Osteoblast (primary cell): ENCODE results near the gene MYLK. TPM values are rescaled to one million over a fixed set of nuclear protein-coding genes. Genes with fewer than 3 reads are reported as not detected.
A peak's percentile ranks its signal among the peaks of the same experiment; 100 is the strongest.

Source experiments
- DNase-seq: peaks from one replicate; pipeline ENCODE4 v3.0.0; 2011; ENCODE audit warnings: low spot score, mixed read lengths; ENCODE audit not compliant: insufficient read length; ENCODE audit errors: missing footprints
- H2AFZ ChIP-seq: 2 replicates; pipeline ENCODE4 v1.6.0; 2011; ENCODE audit warnings: mild to moderate bottlenecking, low read length
- H3K27ac ChIP-seq: 2 replicates; pipeline ENCODE4 v1.5.1; 2011; ENCODE audit warnings: mild to moderate bottlenecking, low read depth, low read length, moderate library complexity
- H3K27me3 ChIP-seq: 2 replicates; pipeline ENCODE4 v1.6.0; 2012; ENCODE audit warnings: mild to moderate bottlenecking, control low read depth, inconsistent platforms, low read length, moderate library complexity; ENCODE audit not compliant: insufficient read depth
- H3K36me3 ChIP-seq: 2 replicates; pipeline ENCODE4 v1.5.1; 2011; ENCODE audit warnings: mild to moderate bottlenecking, low read length, control low read depth, moderate library complexity; ENCODE audit not compliant: insufficient read depth
- H3K4me1 ChIP-seq: 2 replicates; pipeline ENCODE4 v1.5.1; 2011; ENCODE audit warnings: mild to moderate bottlenecking, low read length, control low read depth, moderate library complexity; ENCODE audit not compliant: insufficient read depth
- H3K4me2 ChIP-seq: 2 replicates; pipeline ENCODE4 v1.6.0; 2011; ENCODE audit warnings: mild to moderate bottlenecking, low read length; ENCODE audit not compliant: insufficient read depth
- H3K4me3 ChIP-seq: fragments of 200-600 bp; sonication (generic); 3 replicates; pipeline ENCODE4 v1.5.1; 2012; ENCODE audit warnings: mild to moderate bottlenecking, low read length, inconsistent platforms; ENCODE audit not compliant: insufficient read depth
- H3K79me2 ChIP-seq: 2 replicates; pipeline ENCODE4 v1.6.0; 2012; ENCODE audit warnings: mild to moderate bottlenecking, low read length, control low read depth, inconsistent platforms; ENCODE audit not compliant: insufficient read depth
- H3K9me3 ChIP-seq: 2 replicates; pipeline ENCODE4 v1.5.1; 2011; ENCODE audit warnings: low read depth, low read length, control low read depth
- H4K20me1 ChIP-seq: 2 replicates; pipeline ENCODE4 v1.6.0; 2012; ENCODE audit warnings: mild to moderate bottlenecking, low read length, control low read depth; ENCODE audit not compliant: insufficient read depth
- small RNA-seq: library from RNA; depleted of rRNA; stranded (forward); fragments of <200 nt; gene quantifications from one replicate; pipeline ENCODE3, GENCODE V24; 2012
- total RNA-seq: library from RNA; depleted of rRNA; stranded (reverse); fragments of >200 nt; gene quantifications from 2 replicates; pipeline ENCODE4 v1.2.3, GENCODE V29; 2012
- TF ChIP-seq, protein P1 (sequence below): IDR thresholded peaks from 2 replicates; pipeline ENCODE4 v1.5.1; 2011; ENCODE audit warnings: mild to moderate bottlenecking, low read depth, low read length, moderate library complexity; ENCODE audit errors: extremely low read depth

Gene MYLK
- total RNA-seq, 1 donor, result 268 TPM

DNA sequence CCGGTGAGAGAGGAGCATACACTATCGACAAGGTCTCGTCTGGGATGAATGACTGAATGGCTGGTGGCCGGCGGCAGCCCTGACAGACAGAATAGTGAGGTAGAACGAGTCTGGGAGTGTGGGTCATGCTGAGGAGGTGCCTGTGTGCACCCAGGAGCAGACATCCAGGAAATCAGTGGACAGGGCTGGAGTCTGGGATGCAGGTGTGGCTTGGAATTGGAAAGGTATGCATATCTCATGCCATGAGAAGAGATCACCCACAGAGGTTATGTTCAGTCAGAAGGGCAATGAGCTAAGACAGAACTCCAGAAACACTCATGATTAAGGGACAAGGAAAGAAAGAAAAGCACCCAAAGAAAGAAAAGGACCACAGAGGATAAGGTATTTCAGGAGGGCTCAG, 320.1 kb downstream of the MYLK start:
- no peaks in the 10 kb centered on the region for H3K4me1 ChIP-seq
- H3K36me3 ChIP-seq, result no peaks in the 10 kb centered on the region
- H3K79me2 ChIP-seq, result no peaks in the 10 kb centered on the region
- H3K4me3 ChIP-seq, result no peak overlapping the region
- H2AFZ ChIP-seq, result no peak overlapping the region
- TF ChIP-seq, protein P1, sequence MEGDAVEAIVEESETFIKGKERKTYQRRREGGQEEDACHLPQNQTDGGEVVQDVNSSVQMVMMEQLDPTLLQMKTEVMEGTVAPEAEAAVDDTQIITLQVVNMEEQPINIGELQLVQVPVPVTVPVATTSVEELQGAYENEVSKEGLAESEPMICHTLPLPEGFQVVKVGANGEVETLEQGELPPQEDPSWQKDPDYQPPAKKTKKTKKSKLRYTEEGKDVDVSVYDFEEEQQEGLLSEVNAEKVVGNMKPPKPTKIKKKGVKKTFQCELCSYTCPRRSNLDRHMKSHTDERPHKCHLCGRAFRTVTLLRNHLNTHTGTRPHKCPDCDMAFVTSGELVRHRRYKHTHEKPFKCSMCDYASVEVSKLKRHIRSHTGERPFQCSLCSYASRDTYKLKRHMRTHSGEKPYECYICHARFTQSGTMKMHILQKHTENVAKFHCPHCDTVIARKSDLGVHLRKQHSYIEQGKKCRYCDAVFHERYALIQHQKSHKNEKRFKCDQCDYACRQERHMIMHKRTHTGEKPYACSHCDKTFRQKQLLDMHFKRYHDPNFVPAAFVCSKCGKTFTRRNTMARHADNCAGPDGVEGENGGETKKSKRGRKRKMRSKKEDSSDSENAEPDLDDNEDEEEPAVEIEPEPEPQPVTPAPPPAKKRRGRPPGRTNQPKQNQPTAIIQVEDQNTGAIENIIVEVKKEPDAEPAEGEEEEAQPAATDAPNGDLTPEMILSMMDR, result no peak
- H3K27ac ChIP-seq, result no peak overlapping the region
- no peak overlapping the region for H3K4me2 ChIP-seq
- H3K27me3 ChIP-seq, result no peaks in the 10 kb centered on the region
- H4K20me1 ChIP-seq, result no peaks in the 10 kb centered on the region
- no peaks in the 10 kb centered on the region for H3K9me3 ChIP-seq
- DNase-seq, result peak; percentile 25

GRCh38 chr3:123562547-123562946, 321.6 kb downstream of the MYLK start:
- H3K27ac ChIP-seq, result no peak overlapping the region
- DNase-seq, result no peak
- no peaks in the 10 kb centered on the region for H3K4me1 ChIP-seq
- no peak overlapping the region for H3K4me3 ChIP-seq
- no peak overlapping the region for H2AFZ ChIP-seq
- peaks cover 3% of the 10 kb centered on the region for H4K20me1 ChIP-seq
- H3K79me2 ChIP-seq, result no peaks in the 10 kb centered on the region
- no peak overlapping the region for H3K4me2 ChIP-seq
- H3K27me3 ChIP-seq, result no peaks in the 10 kb centered on the region
- no peaks in the 10 kb centered on the region for H3K36me3 ChIP-seq
- TF ChIP-seq, protein P1, result no peak
- no peaks in the 10 kb centered on the region for H3K9me3 ChIP-seq

DNA sequence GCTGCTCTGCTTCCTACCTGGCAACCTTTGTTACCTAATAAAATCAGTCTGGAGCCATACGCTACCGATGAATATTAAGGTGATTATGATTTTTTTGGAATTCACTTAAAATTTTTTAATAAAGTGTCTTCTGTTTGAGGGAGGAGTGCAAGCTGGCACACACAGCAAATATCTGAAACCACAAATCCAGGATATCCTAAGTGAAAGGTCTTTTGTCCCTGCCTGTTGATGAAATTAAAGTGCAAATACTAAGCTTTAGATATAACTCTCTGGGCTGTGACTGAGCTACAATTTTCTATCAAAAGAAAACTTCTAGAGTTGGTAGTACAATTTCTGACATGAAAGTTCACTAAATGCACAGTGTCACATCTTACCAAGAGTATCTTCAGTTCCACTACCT, 322.9 kb downstream of the MYLK start:
- no peaks in the 10 kb centered on the region for H3K4me1 ChIP-seq
- TF ChIP-seq, protein P1, result no peak

More for the DNA sequence above, 322.9 kb downstream of the MYLK start:
- H4K20me1 ChIP-seq, result peaks cover 7% of the 10 kb centered on the region
- H2AFZ ChIP-seq, result no peak overlapping the region
- H3K4me2 ChIP-seq, result no peak overlapping the region
- DNase-seq, result no peak
- no peaks in the 10 kb centered on the region for H3K79me2 ChIP-seq
- no peaks in the 10 kb centered on the region for H3K9me3 ChIP-seq
- no peaks in the 10 kb centered on the region for H3K27me3 ChIP-seq
- H3K4me3 ChIP-seq, result no peak overlapping the region
- H3K36me3 ChIP-seq, result no peaks in the 10 kb centered on the region
- no peak overlapping the region for H3K27ac ChIP-seq

Small RNA genes lying within 50 kb of the gene (small RNA-seq; reads per million reads assigned to genes)
- gene RF00392, result not detected

Other genes starting within 250 kb of the MYLK start
- gene CCDC14, start 76.9 kb upstream of the MYLK start, total RNA-seq, result 45.7 and 51.4 TPM in 2 replicates
- gene ROPN1, start 107.8 kb upstream of the MYLK start, total RNA-seq, result not detected in 2 replicates
- 9.4 and 13.4 TPM in 2 replicates for gene KALRN, start 149.0 kb upstream of the MYLK start, total RNA-seq